Trophoblast cell (in vitro differentiated cells and primary cell): ENCODE data around the gene CAPN9.

ENCODE experiments used
- DNase-seq, 2 donors: peaks; one replicate each; pipeline ENCODE4 v3.0.0-alpha.2; 2016
- H2AFZ ChIP-seq: 2 replicates; pipeline ENCODE4 v1.6.1; 2013; ENCODE audit warnings: low read length, moderate library complexity, mild to moderate bottlenecking; ENCODE audit not compliant: insufficient read depth, poor library complexity
- H2AK5ac ChIP-seq: 2 replicates; pipeline ENCODE4 v1.6.1; 2013; ENCODE audit warnings: mild to moderate bottlenecking, low read length
- H2BK120ac ChIP-seq: 2 replicates; pipeline ENCODE4 v1.6.1; 2013; ENCODE audit warnings: low read length, mild to moderate bottlenecking, moderate library complexity; ENCODE audit not compliant: insufficient read depth, poor library complexity
- H2BK12ac ChIP-seq: 2 replicates; pipeline ENCODE4 v1.6.1; 2013; ENCODE audit warnings: mild to moderate bottlenecking, low read length, moderate library complexity
- H2BK5ac ChIP-seq: 2 replicates; pipeline ENCODE4 v1.6.1; 2013; ENCODE audit warnings: low read length, low read depth, moderate library complexity, mild to moderate bottlenecking; ENCODE audit not compliant: poor library complexity
- H3K14ac ChIP-seq: 2 replicates; pipeline ENCODE4 v1.6.1; 2013; ENCODE audit warnings: mild to moderate bottlenecking, low read length
- H3K18ac ChIP-seq: 2 replicates; pipeline ENCODE4 v1.6.1; 2013; ENCODE audit warnings: mild to moderate bottlenecking, low read length
- H3K23ac ChIP-seq: 2 replicates; pipeline ENCODE4 v1.6.1; 2013; ENCODE audit warnings: low read length
- H3K27ac ChIP-seq: 2 replicates; pipeline ENCODE4 v1.5.1; 2013; ENCODE audit warnings: low read depth, mild to moderate bottlenecking, inconsistent platforms, low read length, moderate library complexity
- H3K27me3 ChIP-seq: 2 replicates; pipeline ENCODE4 v1.6.1; 2013; ENCODE audit warnings: inconsistent platforms, mild to moderate bottlenecking, low read length, moderate library complexity; ENCODE audit not compliant: insufficient read depth
- H3K36me3 ChIP-seq, 2 experiments: 1 replicate in 1 of 2; 2 replicates in 1 of 2; pipeline ENCODE4 v1.6.1; 2013; ENCODE audit warnings: low read length in 2 of 2, mild to moderate bottlenecking in 2 of 2, moderate library complexity in 1 of 2; ENCODE audit not compliant: insufficient read depth in 2 of 2, control insufficient read depth in 1 of 2
- H3K4ac ChIP-seq: 2 replicates; pipeline ENCODE4 v1.6.1; 2013; ENCODE audit warnings: low read depth, mild to moderate bottlenecking, low read length, moderate library complexity
- H3K4me1 ChIP-seq, 2 experiments: 1 replicate in 1 of 2; 2 replicates in 1 of 2; pipeline ENCODE4 v1.6.1; 2013; ENCODE audit warnings: low read length in 2 of 2, mild to moderate bottlenecking in 2 of 2, moderate library complexity in 1 of 2; ENCODE audit not compliant: insufficient read depth in 2 of 2, control insufficient read depth in 1 of 2
- H3K4me2 ChIP-seq: 2 replicates; pipeline ENCODE4 v1.6.1; 2013; ENCODE audit warnings: inconsistent platforms, mild to moderate bottlenecking, low read length, moderate library complexity
- H3K4me3 ChIP-seq: 2 replicates; pipeline ENCODE4 v1.5.1; 2013; ENCODE audit warnings: mild to moderate bottlenecking, low read depth, low read length, inconsistent platforms
- H3K79me1 ChIP-seq: one replicate; pipeline ENCODE4 v1.6.1; 2013; ENCODE audit warnings: low read length
- H3K79me2 ChIP-seq: 2 replicates; pipeline ENCODE4 v1.6.1; 2013; ENCODE audit warnings: low read length, mild to moderate bottlenecking; ENCODE audit not compliant: control insufficient read depth, insufficient read depth, poor library complexity
- H3K9ac ChIP-seq: 2 replicates; pipeline ENCODE4 v1.6.1; 2013; ENCODE audit warnings: mild to moderate bottlenecking, low read length
- H3K9me3 ChIP-seq: 2 replicates; pipeline ENCODE4 v1.6.1; 2013; ENCODE audit warnings: low read depth, mild to moderate bottlenecking, control low read depth, inconsistent platforms, low read length; ENCODE audit not compliant: insufficient read depth
- H4K12ac ChIP-seq: 2 replicates; pipeline ENCODE4 v1.6.1; 2013; ENCODE audit warnings: low read depth, mild to moderate bottlenecking, low read length, moderate library complexity
- H4K8ac ChIP-seq: 2 replicates; pipeline ENCODE4 v1.6.1; 2013; ENCODE audit warnings: low read depth, mild to moderate bottlenecking, low read length, moderate library complexity
- H4K91ac ChIP-seq: one replicate; pipeline ENCODE4 v1.6.1; 2013; ENCODE audit warnings: low read depth, mild to moderate bottlenecking, low read length, moderate library complexity
- WGBS: extraction: QIAGEN DNeasy Blood & Tissue Kit; methylation state at CpG from one replicate; pipeline ENCODE4 v1.1.7; 2013; ENCODE audit warnings: missing lambda C conversion rate; ENCODE audit not compliant: insufficient read length, insufficient coverage; ENCODE audit errors: extremely low coverage; 5-methylcytosine and 5-hydroxymethylcytosine counted together

CAPN9 gene

GRCh38 chr1:230812568-230812967, 65.4 kb downstream of the CAPN9 start:
- Histone ChIP-seq H3K4ac (no peak overlapping the region), H3K4me2 (no peak overlapping the region), H4K8ac (no peak overlapping the region), H3K18ac (no peak overlapping the region), H3K27me3 (no peaks in the 10 kb centered on the region), H2AK5ac (no peak overlapping the region), H3K4me1 (no peaks in the 10 kb centered on the region), H3K14ac (no peak overlapping the region), H3K23ac (no peak overlapping the region), H3K79me1 (no peaks in the 10 kb centered on the region), H2BK120ac (no peak overlapping the region), H2BK12ac (no peak overlapping the region), H3K9me3 (no peaks in the 10 kb centered on the region), H3K4me3 (no peak overlapping the region), H2BK5ac (no peak overlapping the region), H4K91ac (no peak overlapping the region), H3K36me3 (no peaks in the 10 kb centered on the region), H2AFZ (no peak overlapping the region), H3K79me2 (no peaks in the 10 kb centered on the region), H3K27ac (no peak overlapping the region), H3K9ac (no peak overlapping the region), H4K12ac (no peak overlapping the region)
- no peak for DNase-seq
- no CpG with 5 or more reads among the region's 2 CpGs for WGBS

GRCh38 chr1:230814949-230815692, 67.9 kb downstream of the CAPN9 start:
- no peak overlapping the region for H3K14ac ChIP-seq

DNA sequence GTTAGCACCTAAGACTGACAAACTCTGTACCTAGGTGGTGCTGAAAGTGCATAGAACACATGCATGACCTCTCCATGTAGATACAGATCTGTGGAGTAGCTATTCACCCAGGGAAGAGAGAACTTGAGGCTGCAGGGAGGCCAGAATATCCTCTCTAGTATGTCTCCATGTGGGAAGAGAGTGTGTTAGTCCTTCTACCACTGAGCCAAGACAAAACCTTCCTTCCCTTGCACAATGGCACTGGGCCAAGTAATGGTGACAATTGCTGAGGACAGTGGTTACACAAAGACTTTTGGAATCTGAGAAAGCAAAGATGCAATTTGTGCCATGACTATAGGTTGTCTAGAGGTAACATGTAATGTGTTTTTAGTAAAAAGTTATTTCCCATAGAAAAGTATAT, 68.8 kb downstream of the CAPN9 start:
- Histone ChIP-seq H3K4me3 (no peak overlapping the region), H3K27me3 (no peaks in the 10 kb centered on the region), H2BK12ac (no peak overlapping the region), H4K91ac (no peak overlapping the region), H3K23ac (no peak overlapping the region), H3K9ac (no peak overlapping the region), H3K36me3 (no peaks in the 10 kb centered on the region), H3K9me3 (no peaks in the 10 kb centered on the region), H3K79me1 (no peaks in the 10 kb centered on the region), H3K79me2 (no peaks in the 10 kb centered on the region), H3K4ac (no peak overlapping the region), H4K8ac (no peak overlapping the region), H2AK5ac (no peak overlapping the region), H3K27ac (no peak overlapping the region), H2AFZ (no peak overlapping the region), H4K12ac (no peak overlapping the region), H3K14ac (no peak overlapping the region), H2BK120ac (no peak overlapping the region), H3K4me1 (no peaks in the 10 kb centered on the region), H3K18ac (no peak overlapping the region), H3K4me2 (no peak overlapping the region), H2BK5ac (no peak overlapping the region)
- DNase-seq, result no peak

More at GRCh38 chr1:230814949-230815692, 67.9 kb downstream of the CAPN9 start:
- Histone ChIP-seq H3K36me3 (no peaks in the 10 kb centered on the region), H2BK12ac (no peak overlapping the region), H4K91ac (no peak overlapping the region), H3K9me3 (no peaks in the 10 kb centered on the region), H3K18ac (no peak overlapping the region), H3K4ac (no peak overlapping the region), H3K4me1 (no peaks in the 10 kb centered on the region), H4K8ac (no peak overlapping the region), H2BK120ac (no peak overlapping the region), H3K27me3 (no peaks in the 10 kb centered on the region), H3K79me1 (no peaks in the 10 kb centered on the region), H3K23ac (no peak overlapping the region), H2AFZ (no peak overlapping the region), H3K27ac (no peak overlapping the region), H2BK5ac (no peak overlapping the region), H3K79me2 (no peaks in the 10 kb centered on the region), H3K4me2 (no peak overlapping the region), H3K9ac (no peak overlapping the region), H3K4me3 (no peak overlapping the region), H2AK5ac (no peak overlapping the region), H4K12ac (no peak overlapping the region)
- no CpG with 5 or more reads among the region's 3 CpGs for WGBS
- no peak for DNase-seq

DNA sequence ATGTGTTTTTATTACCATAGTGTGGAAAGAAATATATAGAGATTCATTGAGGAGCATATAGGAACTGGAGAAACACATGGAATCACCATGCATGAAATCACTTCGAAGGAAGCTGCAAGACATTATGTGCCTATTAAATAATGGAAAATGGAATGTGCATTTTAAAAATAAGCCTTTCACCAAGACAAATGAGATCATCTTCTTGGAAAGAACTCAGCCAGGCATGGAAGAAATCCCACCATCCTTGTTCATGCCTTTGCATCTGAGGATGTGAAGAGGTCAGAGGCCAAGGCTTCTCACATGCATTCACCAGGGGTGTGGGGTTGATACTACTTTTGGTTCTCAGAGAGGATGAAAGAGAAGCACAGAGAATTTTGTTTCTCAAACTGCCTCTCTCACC, 71.2 kb downstream of the CAPN9 start:
- no peaks in the 10 kb centered on the region for H3K79me2 ChIP-seq
- H2BK12ac ChIP-seq, result no peak overlapping the region
- no peak overlapping the region for H3K18ac ChIP-seq
- no peak overlapping the region for H3K9ac ChIP-seq
- H3K27me3 ChIP-seq, result no peaks in the 10 kb centered on the region
- H3K4me2 ChIP-seq, result no peak overlapping the region
- no peak overlapping the region for H3K23ac ChIP-seq
- H3K79me1 ChIP-seq, result no peaks in the 10 kb centered on the region
- no peak for DNase-seq
- H3K27ac ChIP-seq, result no peak overlapping the region
- H4K8ac ChIP-seq, result no peak overlapping the region
- H3K9me3 ChIP-seq, result no peaks in the 10 kb centered on the region
- H2AFZ ChIP-seq, result no peak overlapping the region
- no peak overlapping the region for H4K12ac ChIP-seq
- no peak overlapping the region for H4K91ac ChIP-seq
- H3K4me3 ChIP-seq, result no peak overlapping the region
- no peak overlapping the region for H2AK5ac ChIP-seq
- no peaks in the 10 kb centered on the region for H3K36me3 ChIP-seq
- H3K4me1 ChIP-seq, result no peaks in the 10 kb centered on the region
- H2BK120ac ChIP-seq, result no peak overlapping the region
- no peak overlapping the region for H3K14ac ChIP-seq
- WGBS, result no CpG with 5 or more reads among the region's 1 CpG
- H3K4ac ChIP-seq, result no peak overlapping the region
- H2BK5ac ChIP-seq, result no peak overlapping the region
